ENCODE data around the gene MAPK1.
"Not testable (repeated sequence)": the region's sequence is repeated elsewhere in the genome, so short reads cannot be mapped to it uniquely, and the experiment has no call there.

The MAPK1 gene

GRCh38 chr22:21754523-21754922 lies 112.9 kb downstream of the MAPK1 start:
- DNase-seq (ENCODE audit: low read depth): no peak

- no peak for DNase-seq (ENCODE audit: low read depth)
Observed at GRCh38 chr22:21753374-21754111, 113.9 kb downstream of the MAPK1 start.

- DNase-seq (ENCODE audit: low read depth): no peak
Observed at GRCh38 chr22:21752276-21752675, 115.2 kb downstream of the MAPK1 start.

GRCh38 chr22:21745948-21746347 lies 121.5 kb downstream of the MAPK1 start:
- DNase-seq (ENCODE audit: low read depth): no peak

- DNase-seq (ENCODE audit: low read depth): peak; percentile 37
Observed at GRCh38 chr22:21744917-21745316, 122.5 kb downstream of the MAPK1 start.

GRCh38 chr22:21741790-21742189 lies 125.7 kb downstream of the MAPK1 start:
- DNase-seq (ENCODE audit: low read depth): no peak

GRCh38 chr22:21741059-21741458 lies 126.4 kb downstream of the MAPK1 start:
- DNase-seq (ENCODE audit: low read depth): no peak

- DNase-seq (ENCODE audit: low read depth): no peak
Observed at GRCh38 chr22:21739828-21740377, 127.5 kb downstream of the MAPK1 start.

- DNase-seq (ENCODE audit: low read depth): no peak
Observed at GRCh38 chr22:21738966-21739365, 128.5 kb downstream of the MAPK1 start.

- DNase-seq (ENCODE audit: low read depth): no peak
Observed at GRCh38 chr22:21738081-21738480, 129.4 kb downstream of the MAPK1 start.

GRCh38 chr22:21736948-21737347 lies 130.5 kb downstream of the MAPK1 start:
- DNase-seq (ENCODE audit: low read depth): no peak

GRCh38 chr22:21736084-21736642 lies 131.3 kb downstream of the MAPK1 start:
- no peak for DNase-seq (ENCODE audit: low read depth)

- DNase-seq (ENCODE audit: low read depth): peak; percentile 96
Observed at GRCh38 chr22:21735200-21736083, 132.0 kb downstream of the MAPK1 start, which contains the start of gene YPEL1. Gene YPEL1, minus strand, starts transcription at chr22:21735794. Its CDS starts 25,050 bp downstream, at chr22:21710744.

- DNase-seq (ENCODE audit: low read depth): no peak
Observed at GRCh38 chr22:21734540-21735199, 132.8 kb downstream of the MAPK1 start.

- DNase-seq (ENCODE audit: low read depth): no peak
Observed at GRCh38 chr22:21731503-21731902, 135.9 kb downstream of the MAPK1 start.

GRCh38 chr22:21730535-21731308 lies 136.7 kb downstream of the MAPK1 start:
- no peak for DNase-seq (ENCODE audit: low read depth)

- not testable (repeated sequence) for DNase-seq (ENCODE audit: low read depth)
Observed at GRCh38 chr22:21729184-21729583, 138.3 kb downstream of the MAPK1 start.

GRCh38 chr22:21728270-21728669 lies 139.2 kb downstream of the MAPK1 start:
- DNase-seq (ENCODE audit: low read depth): no peak

- DNase-seq (ENCODE audit: low read depth): no peak
Observed at GRCh38 chr22:21727768-21728167, 139.7 kb downstream of the MAPK1 start.

GRCh38 chr22:21727159-21727558 lies 140.3 kb downstream of the MAPK1 start:
- DNase-seq (ENCODE audit: low read depth): no peak

GRCh38 chr22:21726650-21727049 lies 140.8 kb downstream of the MAPK1 start:
- DNase-seq (ENCODE audit: low read depth): no peak

Data from fibroblast of gingiva (primary cell).